ENCODE data around the gene MGAT4A.

The MGAT4A gene

DNA sequence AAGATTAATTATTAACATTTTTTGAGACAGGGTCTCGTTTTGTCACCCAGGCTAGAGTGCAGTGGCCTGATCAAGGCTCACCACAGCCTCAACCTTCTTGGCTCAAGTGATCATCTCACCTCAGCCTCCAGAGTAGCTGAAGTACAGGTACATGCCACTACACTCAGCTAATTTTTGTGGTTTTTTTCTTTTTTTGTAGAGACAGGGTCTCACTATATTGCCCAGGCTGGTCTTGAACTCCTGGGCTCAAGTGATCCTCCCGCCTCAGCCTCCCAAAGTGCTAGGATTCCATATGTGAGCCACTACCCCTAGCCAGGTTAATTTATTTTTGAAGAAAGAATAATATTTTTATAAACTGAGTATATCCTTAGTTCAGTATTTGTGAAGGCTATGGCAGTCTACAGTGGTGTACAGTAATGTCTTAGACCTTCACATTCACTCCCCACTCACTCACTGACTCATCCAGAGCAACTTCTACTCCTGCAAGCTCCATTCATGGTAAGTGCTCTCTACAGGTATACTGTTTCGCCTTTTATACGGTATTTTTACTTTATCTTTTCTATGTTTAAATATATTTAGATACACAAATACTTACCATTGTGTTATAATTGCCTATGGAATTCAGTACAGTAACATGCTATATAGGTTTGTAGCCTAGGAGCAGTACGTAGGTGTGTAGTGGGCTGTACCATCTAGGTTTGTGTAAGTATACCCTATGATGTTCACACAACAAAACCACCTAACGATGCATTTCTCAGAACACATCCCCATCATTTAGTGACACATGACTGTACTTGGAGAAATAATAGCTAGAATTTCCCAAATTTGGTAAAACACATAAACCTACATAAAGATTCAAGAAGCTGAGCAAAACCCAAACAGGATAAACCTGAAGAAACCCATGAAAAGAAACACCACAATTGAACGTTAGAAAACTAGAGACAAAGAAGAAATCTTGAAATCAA, 38.6 kb downstream of the MGAT4A start:
- no peak overlapping the region for H3K4me3 ChIP-seq (replicated peaks in 1 of 2; ENCODE audit: low read depth in 2 of 2, low read length in 2 of 2)
- no peak for TF ChIP-seq CTCF (IDR thresholded peaks at IDR 0.05; ENCODE audit: low read depth, low read length)
- no peak for DNase-seq (ENCODE audit: low read depth in 2 of 2)

GRCh38 chr2:98691303-98691702, 39.6 kb downstream of the MGAT4A start:
- no peak overlapping the region for H3K4me3 ChIP-seq (replicated peaks in 1 of 2; ENCODE audit: low read depth in 2 of 2, low read length in 2 of 2)
- peak; percentile 4 to 63 for DNase-seq (ENCODE audit: low read depth in 2 of 2)
- TF ChIP-seq CTCF (IDR thresholded peaks at IDR 0.05; ENCODE audit: low read depth, low read length) = no peak

- TF ChIP-seq CTCF (IDR thresholded peaks at IDR 0.05; ENCODE audit: low read depth, low read length) = no peak
- no peak overlapping the region for H3K4me3 ChIP-seq (replicated peaks in 1 of 2; ENCODE audit: low read depth in 2 of 2, low read length in 2 of 2)
- DNase-seq (ENCODE audit: low read depth in 2 of 2) = no peak
Measured at GRCh38 chr2:98685930-98686887, 44.7 kb downstream of the MGAT4A start.

GRCh38 chr2:98683728-98684127, 47.2 kb downstream of the MGAT4A start:
- no peak overlapping the region for H3K4me3 ChIP-seq (replicated peaks in 1 of 2; ENCODE audit: low read depth in 2 of 2, low read length in 2 of 2)
- TF ChIP-seq CTCF (IDR thresholded peaks at IDR 0.05; ENCODE audit: low read depth, low read length) = no peak
- no peak for DNase-seq (ENCODE audit: low read depth in 2 of 2)

DNA sequence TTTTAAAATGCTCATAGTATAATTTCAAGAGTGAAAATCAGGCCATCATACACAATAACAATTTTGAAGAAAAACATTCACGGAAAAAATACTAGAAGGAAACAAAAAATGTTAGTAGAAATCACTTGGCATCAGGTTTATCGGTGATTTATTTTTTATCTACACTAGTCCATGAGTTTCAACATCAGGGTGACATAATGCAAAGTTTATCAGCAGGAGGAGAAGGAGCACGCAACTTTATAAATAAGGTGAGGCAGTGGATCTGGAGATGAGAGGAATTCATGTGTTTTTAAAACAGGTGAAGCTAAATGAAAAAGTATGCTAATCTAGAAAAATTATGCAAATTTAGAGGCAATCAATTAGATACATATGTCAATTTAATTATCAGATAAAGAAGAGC, 54.2 kb downstream of the MGAT4A start:
- no peak for DNase-seq (ENCODE audit: low read depth in 2 of 2)
- TF ChIP-seq CTCF (IDR thresholded peaks at IDR 0.05; ENCODE audit: low read depth, low read length) = no peak

DNA sequence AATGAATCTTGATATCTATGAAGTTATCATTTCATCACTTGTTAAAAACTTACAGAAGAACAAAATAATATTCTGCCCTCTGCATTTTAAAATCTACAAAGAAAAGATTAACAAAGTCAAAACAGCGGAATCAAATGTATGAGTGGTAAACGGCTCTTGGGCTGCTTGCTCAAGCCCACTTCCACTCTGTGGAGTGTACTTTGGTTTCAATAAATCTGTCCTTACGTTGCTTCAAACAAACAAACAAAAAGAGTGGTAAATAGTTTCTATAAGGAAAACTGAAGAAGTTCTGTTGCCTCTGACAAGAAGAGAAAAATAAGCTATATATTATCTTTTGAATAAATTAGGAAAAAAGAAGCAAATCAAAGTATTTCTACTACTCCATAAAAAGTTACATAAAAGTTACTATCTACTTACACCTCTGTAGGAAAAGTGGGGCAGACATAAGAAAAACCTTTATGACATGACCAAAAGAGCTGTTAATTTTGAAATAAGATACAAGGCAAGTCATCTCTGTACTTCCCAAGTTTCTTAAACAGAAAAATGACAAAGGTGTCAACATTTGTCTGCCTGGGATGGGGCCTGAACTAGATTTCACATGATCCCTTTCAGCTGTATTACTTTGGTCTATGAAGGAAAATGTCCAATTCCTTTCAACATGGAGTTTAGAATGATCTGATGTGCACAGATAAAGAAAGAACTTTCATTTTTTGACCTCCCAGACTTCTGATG, 56.5 kb downstream of the MGAT4A start:
- TF ChIP-seq CTCF (IDR thresholded peaks at IDR 0.05; ENCODE audit: low read depth, low read length) = no peak
- no peak overlapping the region for H3K4me3 ChIP-seq (replicated peaks in 1 of 2; ENCODE audit: low read depth in 2 of 2, low read length in 2 of 2)
- no peak for DNase-seq (ENCODE audit: low read depth in 2 of 2)

More for the DNA sequence above, 54.2 kb downstream of the MGAT4A start:
- no peak overlapping the region for H3K4me3 ChIP-seq (replicated peaks in 1 of 2; ENCODE audit: low read depth in 2 of 2, low read length in 2 of 2)

Measured in cardiac fibroblast (primary cell).